ENCODE data around the gene SLC9B2. TPM values are rescaled to one million over a fixed set of nuclear protein-coding genes. Genes with fewer than 3 reads are reported as not detected.

SLC9B2 gene
- total RNA-seq, 4 donors from 2014 or later: 0.59 to 26.9 (median 25.6) TPM

DNA sequence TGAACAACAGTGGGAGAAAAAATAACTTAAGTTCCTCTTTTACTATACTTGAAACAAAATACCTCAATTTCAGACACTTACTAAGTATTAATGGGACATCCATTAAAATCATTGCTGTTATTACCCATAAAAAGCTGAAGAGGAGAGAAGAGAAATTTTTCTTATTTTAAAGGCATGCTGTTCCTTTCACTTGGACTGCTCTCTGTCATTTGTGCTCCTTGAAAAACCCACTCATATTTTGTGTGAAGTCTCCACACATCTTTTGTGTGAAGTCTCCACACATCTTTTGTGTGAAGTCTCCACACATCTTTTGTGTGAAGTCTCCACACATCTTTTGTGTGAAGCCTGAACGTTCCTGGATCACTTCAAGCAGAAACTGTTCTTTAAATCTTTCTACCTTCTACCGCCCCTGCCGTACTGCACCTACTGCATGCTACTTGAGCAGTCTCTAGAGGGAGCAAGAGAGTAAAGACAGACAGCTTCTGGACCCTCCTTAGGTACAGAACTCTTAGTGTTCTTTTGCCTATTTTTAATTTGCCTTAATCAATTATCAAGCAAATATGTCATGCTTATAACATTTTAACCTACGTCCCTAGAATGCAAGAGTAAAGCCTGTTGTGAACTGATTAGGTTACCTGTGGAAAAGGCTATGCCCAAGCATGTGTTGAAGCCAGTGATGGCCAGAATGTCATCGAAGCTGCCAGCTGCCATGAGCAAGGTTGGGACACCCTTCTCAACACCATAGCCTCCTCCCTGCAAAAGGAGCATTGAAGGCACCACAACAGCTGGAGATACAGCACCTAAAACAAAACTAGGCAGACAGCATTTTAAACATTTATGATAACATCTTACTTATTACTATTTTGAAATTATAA is 29.9 kb downstream of the SLC9B2 start:
- no peak for TF ChIP-seq POLR2A (IDR thresholded peaks at IDR 0.05)
- TF ChIP-seq, protein P1, sequence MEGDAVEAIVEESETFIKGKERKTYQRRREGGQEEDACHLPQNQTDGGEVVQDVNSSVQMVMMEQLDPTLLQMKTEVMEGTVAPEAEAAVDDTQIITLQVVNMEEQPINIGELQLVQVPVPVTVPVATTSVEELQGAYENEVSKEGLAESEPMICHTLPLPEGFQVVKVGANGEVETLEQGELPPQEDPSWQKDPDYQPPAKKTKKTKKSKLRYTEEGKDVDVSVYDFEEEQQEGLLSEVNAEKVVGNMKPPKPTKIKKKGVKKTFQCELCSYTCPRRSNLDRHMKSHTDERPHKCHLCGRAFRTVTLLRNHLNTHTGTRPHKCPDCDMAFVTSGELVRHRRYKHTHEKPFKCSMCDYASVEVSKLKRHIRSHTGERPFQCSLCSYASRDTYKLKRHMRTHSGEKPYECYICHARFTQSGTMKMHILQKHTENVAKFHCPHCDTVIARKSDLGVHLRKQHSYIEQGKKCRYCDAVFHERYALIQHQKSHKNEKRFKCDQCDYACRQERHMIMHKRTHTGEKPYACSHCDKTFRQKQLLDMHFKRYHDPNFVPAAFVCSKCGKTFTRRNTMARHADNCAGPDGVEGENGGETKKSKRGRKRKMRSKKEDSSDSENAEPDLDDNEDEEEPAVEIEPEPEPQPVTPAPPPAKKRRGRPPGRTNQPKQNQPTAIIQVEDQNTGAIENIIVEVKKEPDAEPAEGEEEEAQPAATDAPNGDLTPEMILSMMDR (IDR thresholded peaks at IDR 0.05): peak; percentile 30 to 58 (median 31)
- Histone ChIP-seq H3K27ac (no peak overlapping the region), H3K36me3 (no peaks in the 10 kb centered on the region), H3K27me3 (no peaks in the 10 kb centered on the region), H3K4me3 (no peak overlapping the region), H3K9me3 (no peaks in the 10 kb centered on the region), H3K4me1 (no peaks in the 10 kb centered on the region)
- no peak for DNase-seq
- intact Hi-C loops (cut with DNase I; ENCODE audit: low total_unique reads): no loop called here

DNA sequence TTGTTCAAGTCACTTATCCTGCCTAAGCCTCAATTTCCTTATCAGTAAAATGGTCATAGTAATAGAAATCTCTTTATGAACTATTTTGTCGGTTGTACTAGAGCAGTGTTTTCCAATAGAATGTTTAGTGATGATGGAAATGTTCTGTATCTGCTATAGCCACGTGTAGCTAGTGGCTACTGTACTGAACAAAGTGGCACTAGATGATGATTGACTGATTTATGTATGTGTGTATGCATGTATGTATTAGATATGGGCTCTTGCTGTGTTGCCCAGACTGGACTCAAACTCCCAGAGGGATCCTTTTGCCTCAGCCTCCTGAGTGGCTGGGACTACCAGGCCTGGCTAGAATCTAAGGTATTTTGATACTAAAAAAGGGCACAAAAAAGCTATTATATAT is 32.4 kb downstream of the SLC9B2 start:
- intact Hi-C loops (cut with DNase I; ENCODE audit: low total_unique reads): no loop called here
- no peak for DNase-seq
- Histone ChIP-seq H3K4me3 (no peak overlapping the region), H3K27me3 (no peaks in the 10 kb centered on the region), H3K4me1 (no peaks in the 10 kb centered on the region), H3K36me3 (no peaks in the 10 kb centered on the region), H3K9me3 (no peaks in the 10 kb centered on the region), H3K27ac (no peak overlapping the region)
- TF ChIP-seq, protein P1 (IDR thresholded peaks at IDR 0.05): no peak
- no peak for TF ChIP-seq POLR2A (IDR thresholded peaks at IDR 0.05)

DNA sequence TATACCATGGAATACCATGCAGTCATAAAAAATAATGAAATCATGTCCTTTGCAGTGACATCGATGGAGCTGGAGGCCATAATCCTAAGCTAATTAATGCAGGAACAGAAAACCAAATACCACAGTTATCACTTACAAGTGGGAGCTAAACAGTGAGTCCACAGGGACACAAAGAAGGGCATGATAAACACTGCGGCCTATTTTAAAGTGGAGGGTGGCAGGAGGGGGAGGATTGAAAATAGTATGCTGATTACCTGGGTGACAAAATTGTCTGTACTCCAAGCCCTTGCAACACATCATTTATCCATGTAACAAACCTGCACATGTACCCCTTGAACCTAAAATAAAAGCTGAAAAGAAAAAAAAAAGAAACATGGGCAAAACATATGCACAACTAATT is 40.4 kb downstream of the SLC9B2 start:
- Histone ChIP-seq H3K36me3 (no peaks in the 10 kb centered on the region), H3K4me1 (no peaks in the 10 kb centered on the region), H3K9me3 (peaks cover 0 to 5% of the 10 kb centered on the region in 2 donors), H3K27ac (no peak overlapping the region), H3K4me3 (no peak overlapping the region), H3K27me3 (no peaks in the 10 kb centered on the region)
- intact Hi-C loops (cut with DNase I; ENCODE audit: low total_unique reads): no loop called here
- no peak for DNase-seq
- TF ChIP-seq, protein P1 (IDR thresholded peaks at IDR 0.05): no peak
- TF ChIP-seq POLR2A (IDR thresholded peaks at IDR 0.05): no peak

DNA sequence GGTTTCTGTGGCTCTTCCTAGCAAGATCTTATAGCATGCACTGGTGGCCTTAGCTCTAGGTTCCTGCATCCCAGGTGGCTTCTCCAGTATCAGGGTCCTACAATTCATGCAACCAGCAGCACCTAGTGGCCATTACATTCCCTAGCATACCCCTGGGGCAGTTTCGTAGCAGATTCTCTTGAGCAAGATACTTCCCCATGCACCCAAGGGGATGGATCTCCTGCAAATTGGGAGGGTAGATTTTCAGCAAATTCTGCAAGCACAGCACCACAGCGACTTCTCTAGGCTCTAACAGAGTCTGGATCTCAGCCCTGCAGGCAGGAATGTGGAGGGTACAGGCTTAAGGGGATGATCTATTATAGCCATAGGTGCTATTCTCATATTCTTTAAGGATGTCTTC is 44.0 kb downstream of the SLC9B2 start:
- H3K27ac ChIP-seq: no peak overlapping the region
- no peaks in the 10 kb centered on the region for H3K4me1 ChIP-seq
- DNase-seq: no peak
- intact Hi-C loops (cut with DNase I; ENCODE audit: low total_unique reads): no loop called here
- peaks cover 0 to 5% of the 10 kb centered on the region in 2 donors for H3K9me3 ChIP-seq
- no peaks in the 10 kb centered on the region for H3K36me3 ChIP-seq
- no peak overlapping the region for H3K4me3 ChIP-seq
- no peak for TF ChIP-seq POLR2A (IDR thresholded peaks at IDR 0.05)
- TF ChIP-seq, protein P1 (IDR thresholded peaks at IDR 0.05): peak in 1 of 4 experiments; percentile 19
- H3K27me3 ChIP-seq: no peaks in the 10 kb centered on the region

DNA sequence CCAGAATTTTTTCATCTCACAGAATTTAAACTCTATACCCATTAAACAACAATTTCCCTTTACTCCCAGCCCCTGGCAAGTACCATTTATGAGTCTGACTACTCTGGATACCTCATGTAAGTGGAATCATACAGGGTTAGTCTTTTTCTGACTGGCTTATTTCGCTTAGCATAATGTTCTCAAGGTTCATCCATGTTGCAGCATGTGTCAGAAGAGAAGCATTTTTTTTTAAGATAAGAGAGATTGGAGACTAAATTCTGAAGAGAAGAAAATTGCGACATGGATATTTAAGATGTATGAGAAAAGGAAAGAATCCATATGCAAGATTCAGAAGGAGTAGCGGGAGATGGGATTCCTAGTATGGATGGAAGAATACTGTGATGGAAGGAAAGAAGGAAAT is 45.8 kb downstream of the SLC9B2 start:
- no peak overlapping the region for H3K27ac ChIP-seq
- H3K27me3 ChIP-seq: no peaks in the 10 kb centered on the region
- no peak overlapping the region for H3K4me3 ChIP-seq
- intact Hi-C loops (cut with DNase I; ENCODE audit: low total_unique reads): no loop called here
- no peak for DNase-seq
- H3K9me3 ChIP-seq: peaks cover 0 to 5% of the 10 kb centered on the region in 2 donors
- H3K4me1 ChIP-seq: no peaks in the 10 kb centered on the region
- no peaks in the 10 kb centered on the region for H3K36me3 ChIP-seq
- TF ChIP-seq, protein P1 (IDR thresholded peaks at IDR 0.05): no peak
- TF ChIP-seq POLR2A (IDR thresholded peaks at IDR 0.05): no peak
